WTC11 (cell line): ENCODE measurements around the gene FRMD4A. TPM values are rescaled to one million over a fixed set of nuclear protein-coding genes. Genes with fewer than 3 reads are reported as not detected.
"Not testable (repeated sequence)": the region's sequence is repeated elsewhere in the genome, so short reads cannot be mapped to it uniquely, and the experiment has no call there.

Source experiments
- ATAC-seq: fragments of 200-7000 bp; cut with Tn5 transposase; 2 replicates; pipeline ENCODE4 v1.10.0; 2021; ENCODE audit warnings: mild to moderate bottlenecking, moderate library complexity
- CTCF ChIA-PET: fragments of 300-600 bp; sonication (Branson Sonifier 250); formaldehyde crosslinking; loops from one replicate; lab custom pipeline; 2021; ENCODE audit warnings: antibody characterized with exemption; lab: Charles Lee
- POLR2A ChIA-PET: fragments of 350-600 bp; sonication (Branson Sonifier 250); formaldehyde crosslinking; loops from one replicate; lab custom pipeline; 2021; ENCODE audit warnings: antibody characterized with exemption; lab: Charles Lee
- DNase-seq: peaks from one replicate; pipeline ENCODE4 v3.0.0; 2021; ENCODE audit warnings: low spot score
- H3K27ac Mint-ChIP-seq: 2 replicates; pipeline ENCODE4 v1.8.0; 2021; ENCODE audit warnings: mixed read lengths
- H3K27me3 Mint-ChIP-seq: 2 replicates; pipeline ENCODE4 v1.8.0; 2021; ENCODE audit warnings: low read depth, mild to moderate bottlenecking, moderate library complexity, mixed read lengths
- H3K36me3 Mint-ChIP-seq: 2 replicates; pipeline ENCODE4 v1.8.0; 2021; ENCODE audit warnings: mixed read lengths
- H3K4me1 Mint-ChIP-seq: 2 replicates; pipeline ENCODE4 v1.8.0; 2022; ENCODE audit warnings: mixed read lengths
- H3K4me3 Mint-ChIP-seq: 2 replicates; pipeline ENCODE4 v1.8.0; 2021; ENCODE audit warnings: mild to moderate bottlenecking, moderate library complexity, mixed read lengths
- H3K9me3 Mint-ChIP-seq: 2 replicates; pipeline ENCODE4 v1.8.0; 2021; ENCODE audit warnings: mixed read lengths
- ELF4 ChIP-seq: sonication (generic); formaldehyde crosslinking; IDR thresholded peaks from 2 replicates; pipeline ENCODE4 v1.8.1; 2022; ENCODE audit warnings: low read depth, mild to moderate bottlenecking, moderate library complexity, missing genetic modification reagents
- EMX1 ChIP-seq: fragments of 250-450 bp; sonication (Bioruptor Pico); IDR thresholded peaks from 2 replicates; pipeline ENCODE4 v1.8.0; 2021; ENCODE audit warnings: mild to moderate bottlenecking
- ESRRA ChIP-seq: sonication (generic); formaldehyde crosslinking; IDR thresholded peaks from 2 replicates; pipeline ENCODE4 v1.8.1; 2022; ENCODE audit warnings: mild to moderate bottlenecking, missing genetic modification reagents, borderline replicate concordance
- GABPB1 ChIP-seq: sonication (generic); formaldehyde crosslinking; IDR thresholded peaks from 2 replicates; pipeline ENCODE4 v1.8.1; 2023; ENCODE audit warnings: mild to moderate bottlenecking, missing genetic modification reagents
- NR1H2 ChIP-seq: sonication (generic); formaldehyde crosslinking; IDR thresholded peaks from 2 replicates; pipeline ENCODE4 v1.9.0; 2021; ENCODE audit warnings: mild to moderate bottlenecking, moderate library complexity, missing genetic modification reagents
- TEAD4 ChIP-seq: sonication (generic); formaldehyde crosslinking; IDR thresholded peaks from 2 replicates; pipeline ENCODE4 v1.8.0; 2022; ENCODE audit warnings: mild to moderate bottlenecking, missing genetic modification reagents
- ZNF396 ChIP-seq: fragments of 250-450 bp; sonication (Bioruptor Pico); IDR thresholded peaks from 2 replicates; pipeline ENCODE4 v1.8.0; 2021; ENCODE audit warnings: mild to moderate bottlenecking, moderate library complexity, borderline replicate concordance
- ZNF416 ChIP-seq: fragments of 250-450 bp; sonication (Bioruptor Pico); IDR thresholded peaks from 2 replicates; pipeline ENCODE4 v1.9.0; 2021; ENCODE audit warnings: mild to moderate bottlenecking, inconsistent platforms
- ZNF423 ChIP-seq: fragments of 250-450 bp; sonication (Bioruptor Pico); IDR thresholded peaks from 2 replicates; pipeline ENCODE4 v2.1.2; 2022; ENCODE audit warnings: mild to moderate bottlenecking, moderate library complexity
- ZNF671 ChIP-seq: fragments of 250-450 bp; sonication (Bioruptor Pico); IDR thresholded peaks from 2 replicates; pipeline ENCODE4 v1.8.0; 2021; ENCODE audit warnings: mild to moderate bottlenecking
- total RNA-seq: library from RNA; stranded (reverse); gene quantifications from 3 replicates; pipeline ENCODE4 v1.2.3, GENCODE V29; 2021
- TF ChIP-seq, protein P1 (sequence below): sonication (generic); formaldehyde crosslinking; IDR thresholded peaks from 2 replicates; pipeline ENCODE4 v1.8.1; 2022; ENCODE audit warnings: low read depth, missing genetic modification reagents, borderline replicate concordance
- TF ChIP-seq, protein P2 (sequence below): fragments of 250-450 bp; sonication (Bioruptor Pico); IDR thresholded peaks from 2 replicates; pipeline ENCODE4 v2.1.2; 2022; ENCODE audit warnings: mild to moderate bottlenecking, moderate library complexity
- TF ChIP-seq, protein P3 (sequence below): sonication (generic); formaldehyde crosslinking; conservative IDR thresholded peaks from 2 replicates; pipeline ENCODE4 v1.8.1; 2022; ENCODE audit warnings: mild to moderate bottlenecking, missing genetic modification reagents
- TF ChIP-seq, protein P4 (sequence below): sonication (generic); formaldehyde crosslinking; IDR thresholded peaks from 2 replicates; pipeline ENCODE4 v1.8.1; 2023; ENCODE audit warnings: mild to moderate bottlenecking, missing genetic modification reagents
- TF ChIP-seq, protein P5 (sequence below): fragments of 250-450 bp; sonication (Bioruptor Pico); conservative IDR thresholded peaks from 2 replicates; pipeline ENCODE4 v1.9.0; 2021; ENCODE audit warnings: mild to moderate bottlenecking

FRMD4A gene
- total RNA-seq, 1 experiment from 2014 or later = 35.5 TPM

DNA sequence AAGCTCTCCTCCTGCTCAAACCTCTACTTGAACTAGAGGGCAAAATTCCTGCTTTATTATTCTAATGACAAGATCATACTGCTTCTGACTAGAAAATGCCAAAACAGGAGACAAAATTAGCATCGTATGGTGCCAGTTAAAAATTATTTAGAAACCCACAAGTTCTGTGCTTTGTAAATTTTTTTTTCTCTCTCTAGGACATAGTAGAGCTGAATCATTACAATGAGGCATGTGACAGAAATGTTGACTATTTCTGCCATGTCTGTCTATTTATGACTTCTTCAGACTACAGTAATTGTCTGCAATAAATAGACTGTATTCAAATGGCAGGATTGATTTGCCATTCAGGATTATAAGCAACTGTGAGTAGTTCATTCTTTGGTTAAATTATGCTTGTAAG is 408.1 kb downstream of the FRMD4A start:
- H3K4me1 Mint-ChIP-seq = 0 out of 2 replicates have a peak, but pooled peaks cover 4% of the 10 kb centered on the region
- no peaks in the 10 kb centered on the region for H3K9me3 Mint-ChIP-seq
- no peaks in the 10 kb centered on the region for H3K36me3 Mint-ChIP-seq
- H3K27ac Mint-ChIP-seq = no peak overlapping the region
- ChIA-PET CTCF (no interaction called here), POLR2A (no interaction called here)
- H3K4me3 Mint-ChIP-seq = no peak overlapping the region
- DNase-seq = no peak
- no peak for TF ChIP-seq ZNF396 (CRISPR knock-in tag)
- TF ChIP-seq, protein P1, sequence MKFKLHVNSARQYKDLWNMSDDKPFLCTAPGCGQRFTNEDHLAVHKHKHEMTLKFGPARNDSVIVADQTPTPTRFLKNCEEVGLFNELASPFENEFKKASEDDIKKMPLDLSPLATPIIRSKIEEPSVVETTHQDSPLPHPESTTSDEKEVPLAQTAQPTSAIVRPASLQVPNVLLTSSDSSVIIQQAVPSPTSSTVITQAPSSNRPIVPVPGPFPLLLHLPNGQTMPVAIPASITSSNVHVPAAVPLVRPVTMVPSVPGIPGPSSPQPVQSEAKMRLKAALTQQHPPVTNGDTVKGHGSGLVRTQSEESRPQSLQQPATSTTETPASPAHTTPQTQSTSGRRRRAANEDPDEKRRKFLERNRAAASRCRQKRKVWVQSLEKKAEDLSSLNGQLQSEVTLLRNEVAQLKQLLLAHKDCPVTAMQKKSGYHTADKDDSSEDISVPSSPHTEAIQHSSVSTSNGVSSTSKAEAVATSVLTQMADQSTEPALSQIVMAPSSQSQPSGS (CRISPR knock-in tag) = no peak
- TF ChIP-seq, protein P2, sequence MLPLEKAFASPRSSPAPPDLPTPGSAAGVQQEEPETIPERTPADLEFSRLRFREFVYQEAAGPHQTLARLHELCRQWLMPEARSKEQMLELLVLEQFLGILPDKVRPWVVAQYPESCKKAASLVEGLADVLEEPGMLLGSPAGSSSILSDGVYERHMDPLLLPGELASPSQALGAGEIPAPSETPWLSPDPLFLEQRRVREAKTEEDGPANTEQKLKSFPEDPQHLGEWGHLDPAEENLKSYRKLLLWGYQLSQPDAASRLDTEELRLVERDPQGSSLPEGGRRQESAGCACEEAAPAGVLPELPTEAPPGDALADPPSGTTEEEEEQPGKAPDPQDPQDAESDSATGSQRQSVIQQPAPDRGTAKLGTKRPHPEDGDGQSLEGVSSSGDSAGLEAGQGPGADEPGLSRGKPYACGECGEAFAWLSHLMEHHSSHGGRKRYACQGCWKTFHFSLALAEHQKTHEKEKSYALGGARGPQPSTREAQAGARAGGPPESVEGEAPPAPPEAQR = no peak
- TF ChIP-seq ESRRA (CRISPR knock-in tag) = no peak
- no peak for ATAC-seq
- no peaks in the 10 kb centered on the region; the same call in 1 of the 2 replicates for H3K27me3 Mint-ChIP-seq

DNA sequence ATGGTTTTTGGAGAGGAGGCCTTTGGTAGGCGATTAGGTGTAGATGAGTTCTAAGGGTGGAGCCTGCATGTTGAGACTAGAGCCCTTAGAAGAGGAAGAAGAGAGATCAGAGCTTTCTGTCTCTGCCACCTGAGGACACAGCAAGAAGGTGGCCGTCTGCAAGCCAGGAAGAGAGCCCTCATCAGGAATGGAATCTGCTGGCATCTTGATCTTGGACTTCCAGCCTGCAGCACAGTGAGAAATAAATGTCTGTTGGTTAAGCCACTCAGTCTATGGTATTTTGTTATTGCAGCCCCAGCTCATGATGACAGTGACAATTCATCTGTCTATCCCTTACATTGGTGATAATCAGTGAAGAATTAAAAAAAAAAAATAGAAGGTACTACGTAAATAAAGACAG is 408.8 kb downstream of the FRMD4A start:
- POLR2A ChIA-PET = no interaction called here
- Mint-ChIP-seq H3K9me3 (no peaks in the 10 kb centered on the region), H3K4me3 (no peak overlapping the region), H3K27me3 (no peaks in the 10 kb centered on the region; the same call in 1 of the 2 replicates), H3K36me3 (no peaks in the 10 kb centered on the region), H3K4me1 (no peaks in the 10 kb centered on the region), H3K27ac (no peak overlapping the region)
- CTCF ChIA-PET = no interaction called here
- TF ChIP-seq ZNF416 (CRISPR knock-in tag) = no peak
- no peak for TF ChIP-seq ZNF671 (CRISPR knock-in tag)
- TF ChIP-seq ELF4 (CRISPR knock-in tag) = no peak
- no peak for TF ChIP-seq TEAD4 (CRISPR knock-in tag)
- TF ChIP-seq, protein P3, sequence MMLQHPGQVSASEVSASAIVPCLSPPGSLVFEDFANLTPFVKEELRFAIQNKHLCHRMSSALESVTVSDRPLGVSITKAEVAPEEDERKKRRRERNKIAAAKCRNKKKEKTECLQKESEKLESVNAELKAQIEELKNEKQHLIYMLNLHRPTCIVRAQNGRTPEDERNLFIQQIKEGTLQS (CRISPR knock-in tag) = no peak
- TF ChIP-seq, protein P4, sequence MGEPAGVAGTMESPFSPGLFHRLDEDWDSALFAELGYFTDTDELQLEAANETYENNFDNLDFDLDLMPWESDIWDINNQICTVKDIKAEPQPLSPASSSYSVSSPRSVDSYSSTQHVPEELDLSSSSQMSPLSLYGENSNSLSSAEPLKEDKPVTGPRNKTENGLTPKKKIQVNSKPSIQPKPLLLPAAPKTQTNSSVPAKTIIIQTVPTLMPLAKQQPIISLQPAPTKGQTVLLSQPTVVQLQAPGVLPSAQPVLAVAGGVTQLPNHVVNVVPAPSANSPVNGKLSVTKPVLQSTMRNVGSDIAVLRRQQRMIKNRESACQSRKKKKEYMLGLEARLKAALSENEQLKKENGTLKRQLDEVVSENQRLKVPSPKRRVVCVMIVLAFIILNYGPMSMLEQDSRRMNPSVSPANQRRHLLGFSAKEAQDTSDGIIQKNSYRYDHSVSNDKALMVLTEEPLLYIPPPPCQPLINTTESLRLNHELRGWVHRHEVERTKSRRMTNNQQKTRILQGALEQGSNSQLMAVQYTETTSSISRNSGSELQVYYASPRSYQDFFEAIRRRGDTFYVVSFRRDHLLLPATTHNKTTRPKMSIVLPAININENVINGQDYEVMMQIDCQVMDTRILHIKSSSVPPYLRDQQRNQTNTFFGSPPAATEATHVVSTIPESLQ (CRISPR knock-in tag) = no peak
- no peak for TF ChIP-seq ZNF423 (CRISPR knock-in tag)
- no peak for TF ChIP-seq GABPB1 (CRISPR knock-in tag)
- TF ChIP-seq NR1H2 = no peak
- TF ChIP-seq, protein P5, sequence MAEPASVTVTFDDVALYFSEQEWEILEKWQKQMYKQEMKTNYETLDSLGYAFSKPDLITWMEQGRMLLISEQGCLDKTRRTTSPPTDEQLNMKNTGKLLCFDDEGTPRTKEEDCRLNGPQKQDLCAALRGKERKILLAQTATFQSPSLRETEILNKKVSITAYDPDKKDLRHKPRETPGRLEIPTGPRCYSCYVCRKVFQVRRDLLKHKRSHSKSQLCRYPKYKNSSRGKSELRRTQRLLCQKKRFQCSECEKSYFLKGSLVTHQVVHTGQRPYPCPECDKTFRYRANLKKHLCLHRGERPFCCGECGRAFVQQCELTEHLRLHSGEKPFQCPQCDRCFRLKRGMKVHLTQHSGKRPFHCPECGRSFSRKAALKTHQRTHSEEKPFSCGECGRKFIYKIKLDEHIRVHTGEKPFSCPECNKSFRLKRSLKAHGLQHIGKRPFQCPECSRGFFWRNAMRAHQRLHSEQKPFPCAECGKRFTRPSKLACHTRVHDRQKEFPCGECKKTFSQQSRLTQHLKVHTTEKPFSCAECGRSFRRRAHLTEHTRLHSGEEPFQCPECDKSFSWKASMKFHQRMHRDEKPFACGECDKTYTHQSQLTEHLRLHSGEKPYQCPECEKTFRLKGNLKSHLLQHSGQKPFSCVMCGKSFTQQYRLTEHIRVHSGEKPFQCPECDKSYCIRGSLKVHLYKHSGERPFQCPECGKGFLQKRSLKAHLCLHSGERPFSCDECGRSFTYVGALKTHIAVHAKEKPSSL (CRISPR knock-in tag) = no peak
- no peak for TF ChIP-seq EMX1 (CRISPR knock-in tag)
- ATAC-seq = no peak
- no peak for DNase-seq

DNA sequence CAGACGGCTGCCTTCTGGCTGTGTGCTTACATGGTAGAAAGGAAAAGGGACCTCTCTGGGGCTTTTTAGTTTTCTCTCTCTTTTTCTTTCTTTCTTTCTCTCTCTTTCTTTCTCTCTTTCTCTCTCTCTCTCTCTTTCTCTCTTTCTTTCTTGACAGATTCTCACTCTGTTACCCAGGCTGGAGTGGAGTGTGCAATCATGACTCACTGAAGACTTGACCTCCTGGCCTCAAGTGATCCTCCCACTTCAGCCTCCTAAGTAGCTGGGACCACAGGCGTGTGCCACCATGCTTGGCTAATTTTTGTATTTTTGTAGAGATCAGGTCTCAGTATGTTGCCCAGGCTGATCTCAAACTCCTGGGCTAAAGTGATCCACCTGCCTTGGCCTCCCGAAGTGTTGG is 409.6 kb downstream of the FRMD4A start:
- H3K9me3 Mint-ChIP-seq, CTCF ChIA-PET, H3K27me3 Mint-ChIP-seq, H3K4me3 Mint-ChIP-seq, DNase-seq, H3K27ac Mint-ChIP-seq, H3K36me3 Mint-ChIP-seq, POLR2A ChIA-PET, ATAC-seq, H3K4me1 Mint-ChIP-seq: not testable (repeated sequence)
